Stimulated activated CD8-positive, alpha-beta memory T cell treated with anti-CD3 and anti-CD28 coated beads, Interleukin-12 subunit alpha, Interleukin-12 subunit beta, amount 100 ng/mL, for 24 hours (primary cell): Measurements from ENCODE around the gene SRPK3.

ENCODE experiments used
- DNase-seq: peaks from one replicate; pipeline ENCODE4 v3.0.0-alpha.2; 2020; ENCODE audit errors: extremely low read depth

The SRPK3 gene

DNA sequence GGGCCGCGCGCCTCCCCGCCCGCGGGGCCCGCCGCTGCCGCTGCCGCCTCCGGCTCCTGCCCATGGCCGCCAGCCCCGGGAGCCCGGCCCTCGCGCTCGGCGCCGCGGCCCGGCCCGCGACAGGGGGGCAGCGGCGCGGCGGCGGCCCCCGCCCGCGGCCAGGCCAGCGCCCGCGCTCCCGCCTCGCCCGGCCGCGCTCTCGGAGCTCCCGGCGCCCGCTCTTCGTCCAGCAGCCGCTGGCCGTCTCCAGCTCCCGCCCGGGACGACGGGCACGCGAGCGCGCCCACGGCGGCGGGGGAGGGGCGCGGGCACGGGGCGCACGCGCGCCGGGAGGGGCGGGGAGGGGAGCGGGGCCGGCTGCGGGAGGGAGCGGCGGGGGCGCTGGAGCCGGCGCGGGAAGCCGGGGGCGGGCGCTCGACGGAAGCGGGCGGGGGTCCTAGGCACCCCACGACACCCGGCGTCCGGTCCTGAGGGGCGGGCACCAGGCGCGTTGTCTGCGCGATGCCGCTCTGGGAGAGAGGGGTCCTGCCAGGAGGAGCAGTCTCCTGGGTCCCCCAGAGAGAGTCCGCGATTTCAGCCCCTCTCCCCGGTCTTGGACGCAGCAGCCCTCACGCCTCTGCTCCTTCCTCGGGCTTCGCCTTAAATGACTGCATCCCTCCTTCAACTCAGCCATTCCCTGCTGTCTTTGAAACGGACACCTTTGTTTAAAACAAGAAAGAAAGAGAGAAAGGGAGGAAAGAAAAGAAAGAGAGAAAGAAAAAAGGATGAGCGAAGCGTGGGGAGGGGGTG, 50.0 kb downstream of the SRPK3 start:
- no peak for DNase-seq

DNA sequence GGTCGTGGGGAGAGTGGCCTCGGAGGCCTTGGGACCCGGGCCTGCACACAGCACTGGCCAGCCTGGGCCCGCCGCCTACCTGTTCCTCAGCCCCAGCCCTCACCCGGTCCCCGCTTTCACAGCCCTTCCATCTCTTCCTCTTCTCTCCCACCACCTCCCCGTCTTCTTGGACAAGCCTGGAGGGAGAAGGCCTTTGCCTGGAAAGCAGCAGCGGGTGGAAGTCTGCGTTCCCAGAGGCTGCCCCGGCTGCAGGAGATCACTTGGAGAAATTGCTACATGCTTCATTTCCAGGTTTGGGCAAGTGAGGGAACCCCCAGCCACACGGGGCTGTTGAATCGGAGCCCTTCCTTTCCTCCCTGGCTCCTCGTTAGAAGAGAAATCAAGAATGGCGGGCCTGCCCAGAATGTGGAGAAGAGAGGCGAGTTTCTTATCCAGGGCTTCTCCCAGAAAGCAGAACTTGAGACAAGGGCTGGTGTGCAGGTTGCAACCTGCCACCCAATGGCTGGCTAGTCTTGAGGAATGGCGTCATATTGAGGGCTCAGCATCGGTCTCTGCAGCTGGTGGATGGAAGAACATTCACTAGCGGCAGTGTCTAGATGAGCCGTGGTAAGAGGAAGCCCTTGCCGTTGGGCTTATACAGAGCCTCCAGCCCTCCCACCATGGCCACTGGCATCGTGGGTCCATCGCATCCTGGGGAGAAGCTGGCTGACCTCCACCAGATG, 50.7 kb downstream of the SRPK3 start:
- DNase-seq: no peak

DNA sequence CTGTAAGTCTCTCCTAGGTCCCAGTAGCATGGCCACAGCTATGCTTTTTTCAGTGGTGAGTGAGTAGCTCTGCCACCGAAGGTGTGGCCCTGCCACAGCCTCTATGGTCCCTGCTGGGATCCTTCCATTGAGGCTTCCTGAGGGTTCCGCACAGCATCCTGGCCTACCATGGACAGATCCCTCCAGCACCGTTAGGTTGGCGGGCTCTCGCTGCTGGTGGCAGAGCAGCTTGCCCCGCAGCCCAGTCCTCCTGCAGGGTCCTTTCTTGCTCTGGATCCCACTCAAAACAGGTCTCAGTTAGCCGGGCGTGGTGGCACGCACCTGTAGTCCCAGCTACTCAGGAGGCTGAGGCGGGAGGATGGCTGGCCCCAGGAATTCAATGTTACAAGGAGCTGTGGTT, 51.9 kb downstream of the SRPK3 start:
- no peak for DNase-seq
